NCI-H774 (cell line): ENCODE results near the gene KCNMB4.
"Not testable (repeated sequence)": the region's sequence is repeated elsewhere in the genome, so short reads cannot be mapped to it uniquely, and the experiment has no call there.

Experiments used
- DNase-seq: peaks from one replicate; lab custom pipeline; 2025; lab: John Stamatoyannopoulos, UW

KCNMB4 gene

GRCh38 chr12:70372881-70373280 is 6.8 kb downstream of the KCNMB4 start:
- DNase-seq, result no peak

DNA sequence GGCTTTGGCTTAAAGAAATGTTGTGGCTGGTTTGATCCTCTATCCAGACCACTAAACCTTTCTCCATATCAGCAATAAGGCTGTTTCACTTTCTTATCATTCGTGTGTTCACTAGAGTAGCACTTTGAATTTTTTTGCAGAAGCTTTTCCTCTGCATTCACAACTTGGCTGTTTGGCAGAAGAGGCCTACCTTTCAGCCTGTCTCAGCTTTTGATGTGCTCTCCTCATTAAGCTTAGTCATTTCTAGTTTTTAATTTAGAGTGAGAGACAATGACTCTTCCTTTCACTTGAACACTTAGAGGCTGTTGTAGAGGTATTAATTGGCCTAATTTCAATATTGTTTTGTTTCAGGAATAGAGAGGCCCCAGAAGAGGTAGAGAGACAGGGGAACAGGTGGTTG is 13.8 kb downstream of the KCNMB4 start:
- no peak for DNase-seq

- DNase-seq, result no peak
Observed at GRCh38 chr12:70383484-70383883, 17.4 kb downstream of the KCNMB4 start.

GRCh38 chr12:70383886-70384285 is 17.8 kb downstream of the KCNMB4 start:
- no peak for DNase-seq

GRCh38 chr12:70386771-70387170 is 20.7 kb downstream of the KCNMB4 start:
- no peak for DNase-seq

- no peak for DNase-seq
Observed at GRCh38 chr12:70389678-70390077, 23.6 kb downstream of the KCNMB4 start.

GRCh38 chr12:70392631-70393030 is 26.5 kb downstream of the KCNMB4 start:
- DNase-seq, result not testable (repeated sequence)

- no peak for DNase-seq
Observed at GRCh38 chr12:70393787-70394499, 27.9 kb downstream of the KCNMB4 start.

- DNase-seq, result no peak
Observed at GRCh38 chr12:70398002-70398401, 31.9 kb downstream of the KCNMB4 start.

DNA sequence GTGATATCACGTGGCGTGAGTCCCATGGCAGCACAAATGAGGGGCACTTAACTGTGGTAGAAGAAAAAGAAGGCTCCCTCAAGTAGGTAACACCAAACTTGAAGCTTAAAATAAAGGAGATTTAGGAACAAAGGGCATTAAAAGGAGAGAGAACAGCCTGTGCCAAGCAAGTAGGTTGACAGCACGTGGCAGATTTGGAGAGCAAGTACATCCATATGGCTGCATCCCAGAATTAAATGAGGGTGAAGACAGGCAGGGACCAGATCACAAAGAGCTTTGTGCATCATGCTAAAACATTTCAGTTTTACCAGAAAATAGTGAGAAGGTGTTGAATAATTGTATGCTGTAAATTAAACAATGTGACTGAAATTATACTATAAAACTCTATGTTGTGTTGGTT is 32.8 kb downstream of the KCNMB4 start:
- DNase-seq, result no peak

DNA sequence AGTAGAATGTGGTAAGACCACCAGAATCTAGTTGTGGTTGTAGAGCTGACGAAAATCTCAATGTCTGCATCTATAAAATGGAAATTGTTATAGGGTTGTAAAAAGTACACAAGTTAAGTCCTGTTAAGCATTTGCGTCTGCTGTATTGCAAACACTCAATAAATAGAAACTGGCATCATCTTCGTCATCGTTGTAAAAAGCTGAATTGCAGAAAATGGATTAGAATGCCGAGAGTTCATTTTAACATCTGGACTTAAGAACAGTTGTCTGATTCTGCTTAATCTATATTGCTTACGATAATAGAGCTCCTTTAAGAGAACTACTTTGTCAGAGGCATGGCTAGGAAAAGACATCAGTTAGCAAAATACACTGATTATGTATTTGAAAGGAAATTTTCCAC is 33.2 kb downstream of the KCNMB4 start:
- DNase-seq, result no peak

DNA sequence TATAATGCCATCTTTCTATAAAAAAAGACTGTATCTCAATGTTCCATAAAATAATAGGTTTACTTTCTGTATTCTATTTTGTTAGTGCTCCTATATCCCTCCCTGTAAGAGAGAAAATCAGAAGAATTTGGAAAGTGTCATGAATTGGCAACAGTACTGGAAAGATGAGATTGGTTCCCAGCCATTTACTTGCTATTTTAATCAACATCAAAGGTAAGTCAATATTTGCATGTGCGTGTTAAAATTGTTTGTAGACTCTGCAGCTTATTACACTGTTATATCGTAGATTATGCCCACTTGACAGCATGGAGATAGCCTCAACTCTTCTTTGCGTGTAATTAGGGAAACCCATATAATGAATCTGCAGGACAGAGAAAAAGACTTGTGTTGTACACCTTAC is 34.0 kb downstream of the KCNMB4 start:
- DNase-seq, result peak; percentile 44

- no peak for DNase-seq
Observed at GRCh38 chr12:70402597-70402996, 36.5 kb downstream of the KCNMB4 start.

DNA sequence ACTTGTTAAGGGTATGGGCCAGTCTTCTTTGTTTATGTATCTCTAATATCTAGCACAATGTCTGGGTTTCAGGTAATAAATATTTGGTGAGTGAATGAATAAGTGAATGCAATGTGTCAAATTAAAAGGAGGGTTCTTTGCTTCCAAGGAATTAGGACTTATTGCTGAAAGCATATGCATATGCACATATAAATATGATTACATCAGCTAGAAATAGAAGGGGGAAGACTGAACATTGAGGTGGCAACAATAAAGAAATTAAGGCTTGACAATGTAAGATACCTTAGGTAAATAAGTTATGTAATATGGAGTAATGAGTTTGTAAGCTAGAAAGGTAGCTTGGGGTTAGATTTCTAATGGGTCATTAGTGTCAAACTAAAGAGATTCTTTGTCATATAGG is 37.7 kb downstream of the KCNMB4 start:
- DNase-seq, result no peak

DNA sequence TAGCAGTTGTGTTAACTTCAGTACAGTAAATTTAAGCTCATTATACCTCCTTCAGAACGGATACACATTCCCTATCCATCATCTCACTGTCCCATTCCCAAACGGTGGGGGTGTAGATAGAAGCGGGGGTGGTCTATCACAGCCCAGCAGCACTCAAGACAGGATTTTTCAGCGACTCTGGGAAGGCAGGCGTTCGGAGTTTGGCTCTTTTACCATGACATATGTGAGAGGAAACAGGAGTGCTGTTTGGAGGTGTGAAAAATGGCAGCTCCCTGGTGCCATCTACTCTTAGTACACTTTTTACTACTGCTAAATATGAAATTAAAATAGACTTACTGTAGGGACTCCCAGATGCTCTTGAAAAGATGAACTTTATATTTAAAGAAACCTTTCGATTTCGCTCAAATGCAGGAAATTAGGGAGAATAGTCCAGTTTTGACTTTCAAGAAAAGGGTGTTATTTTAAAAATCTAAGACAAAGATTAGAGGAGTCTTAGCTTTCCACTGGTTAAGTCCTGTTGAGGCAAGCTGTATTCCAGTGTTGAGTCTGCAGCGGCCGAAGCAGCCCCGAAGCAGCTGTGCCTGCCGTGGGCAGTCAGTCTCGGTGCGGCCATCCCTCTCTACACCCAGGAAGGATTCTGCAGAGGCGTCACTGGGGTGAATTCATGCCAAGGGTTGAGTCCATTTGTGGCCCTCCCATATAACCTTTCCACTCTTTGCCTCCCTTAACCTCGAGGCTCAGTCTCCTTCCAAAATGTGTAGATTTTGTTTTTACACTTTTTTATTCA is 42.1 kb downstream of the KCNMB4 start:
- no peak for DNase-seq

- no peak for DNase-seq
Observed at GRCh38 chr12:70415987-70416386, 49.9 kb downstream of the KCNMB4 start.

GRCh38 chr12:70417121-70417520 is 51.0 kb downstream of the KCNMB4 start:
- no peak for DNase-seq

GRCh38 chr12:70418101-70418500 is 52.0 kb downstream of the KCNMB4 start:
- DNase-seq, result no peak

DNA sequence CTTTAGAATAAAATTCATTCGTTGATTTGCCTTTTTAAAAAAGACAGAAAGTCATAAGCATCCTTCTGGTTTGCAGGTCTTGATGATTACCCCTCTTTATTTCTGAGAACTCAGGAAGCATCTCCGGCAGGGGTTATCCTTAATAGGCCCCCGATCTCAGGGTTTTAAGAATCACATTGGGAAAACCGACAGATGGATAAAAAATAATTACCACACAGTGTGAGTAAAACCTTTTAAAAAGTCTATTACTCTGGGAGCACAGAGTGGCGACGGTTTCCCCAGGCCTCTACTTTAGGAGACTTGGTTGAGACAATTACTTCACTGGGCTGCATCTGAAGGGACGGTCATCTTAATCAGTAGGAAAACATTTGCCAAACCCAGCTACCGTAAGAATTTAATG is 56.5 kb downstream of the KCNMB4 start:
- DNase-seq, result no peak

GRCh38 chr12:70426620-70427019 is 60.5 kb downstream of the KCNMB4 start:
- no peak for DNase-seq

DNA sequence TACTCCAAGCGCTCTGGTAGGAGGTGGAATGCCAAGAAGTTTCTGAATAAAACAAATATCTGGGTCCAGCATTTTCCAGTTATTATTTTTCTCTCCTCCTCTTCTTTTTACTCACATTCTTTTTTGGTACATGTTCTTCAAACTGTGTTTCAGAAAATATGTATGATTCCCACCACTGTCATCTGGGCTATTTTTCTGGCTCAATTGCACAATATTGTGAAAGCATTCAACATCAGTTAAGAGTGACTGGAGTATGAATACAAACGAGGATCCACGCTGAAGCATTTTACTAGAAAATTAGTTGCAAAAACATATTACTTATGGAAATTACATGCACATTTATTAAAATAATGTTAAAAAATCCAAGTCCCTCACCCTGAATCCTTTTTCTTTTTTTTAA is 61.5 kb downstream of the KCNMB4 start:
- no peak for DNase-seq

GRCh38 chr12:70430400-70430799 is 64.3 kb downstream of the KCNMB4 start:
- DNase-seq, result no peak

DNA sequence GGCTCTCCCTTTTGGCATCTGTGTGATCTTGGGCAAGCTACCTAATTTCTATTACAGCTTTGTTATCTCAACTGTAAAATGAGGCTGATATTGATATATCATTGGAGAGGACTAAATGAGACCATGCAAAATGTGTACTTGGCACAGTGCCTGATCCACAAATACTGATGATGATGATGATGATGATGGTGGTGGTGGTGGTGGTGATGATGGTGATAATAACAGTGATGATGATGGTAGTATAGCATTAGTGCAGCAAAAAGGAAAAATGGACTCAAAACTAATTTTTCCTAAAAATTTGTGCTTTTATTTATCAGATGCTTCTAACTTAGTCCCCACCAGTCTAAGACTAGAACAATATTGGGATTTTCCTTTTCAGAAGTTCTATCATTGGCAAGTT is 70.7 kb downstream of the KCNMB4 start:
- DNase-seq, result no peak
